22Rv1 (cell line): ENCODE data around the gene TNS3.

Experiments used
- CTCF ChIP-seq: fragments of 450-650 bp; IDR thresholded peaks from 2 replicates; pipeline ENCODE4 v1.5.1; 2017; ENCODE audit warnings: mild to moderate bottlenecking
- ZFX ChIP-seq: fragments of 450-650 bp; IDR thresholded peaks from 2 replicates; pipeline ENCODE4 v1.6.1; 2017; ENCODE audit warnings: antibody characterized with exemption, borderline replicate concordance

DNA sequence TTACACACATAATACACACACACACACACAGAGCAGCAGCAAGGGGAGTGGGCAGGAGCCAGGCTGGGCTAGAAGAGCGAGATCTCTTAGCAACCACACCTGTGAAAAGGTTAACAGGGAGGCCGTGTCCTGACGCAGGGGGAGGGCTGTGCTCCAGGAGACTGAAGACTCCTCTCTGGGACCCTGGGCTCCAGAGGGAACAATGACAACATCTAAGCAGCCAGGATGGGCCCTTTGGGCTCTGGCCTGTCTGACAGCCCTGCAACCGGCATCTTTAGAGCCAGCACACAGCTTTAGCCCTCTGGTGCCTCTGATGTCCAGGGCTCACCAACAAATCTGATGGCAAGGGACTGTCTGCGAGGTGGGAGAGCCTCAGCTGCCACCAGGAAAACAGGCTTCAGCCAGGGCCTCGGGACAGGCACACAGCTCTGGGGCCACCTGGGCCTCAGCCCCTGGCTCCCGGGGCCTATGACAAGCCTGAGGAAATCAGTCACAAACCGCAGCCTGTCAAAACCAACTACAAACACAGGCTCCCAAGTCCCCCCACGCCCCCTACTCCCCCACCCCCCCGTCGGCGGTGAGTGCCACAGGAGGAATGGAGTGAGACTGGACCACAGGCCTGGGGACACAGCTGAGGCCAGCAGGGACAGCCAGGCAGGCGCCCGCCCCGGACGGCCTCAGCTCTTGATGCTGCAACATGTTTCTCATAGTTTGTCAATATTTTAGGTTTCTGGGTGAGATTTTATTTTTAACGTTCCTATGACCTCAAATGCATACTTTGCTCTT, 102.8 kb downstream of the TNS3 start:
- TF ChIP-seq CTCF (no peak), ZFX (no peak)
